ENCODE results near the gene GLI3. TPM values are rescaled to one million over a fixed set of nuclear protein-coding genes. Genes with fewer than 3 reads are reported as not detected.

Gene GLI3
- total RNA-seq, 2 donors from 2014 or later: 2.7 to 10.2 TPM

GRCh38 chr7:42071372-42072261 lies 165.4 kb downstream of the GLI3 start:
- Mint-ChIP-seq H3K4me1 (peaks cover 19% of the 10 kb centered on the region), H3K4me3 (no peak overlapping the region), H3K9me3 (no peaks in the 10 kb centered on the region), H3K27ac (no peak overlapping the region), H3K27me3 (ENCODE audit: insufficient read depth) (peaks cover 24% of the 10 kb centered on the region), H3K36me3 (ENCODE audit: low read depth) (no peaks in the 10 kb centered on the region)
- Histone ChIP-seq H3K4me3 (ENCODE audit: low read length) (no peak overlapping the region), H3K27me3 (ENCODE audit: control insufficient read depth, insufficient read depth, low read length, poor library complexity, severe bottlenecking) (no peaks in the 10 kb centered on the region), H3K27ac (ENCODE audit: low read depth, low read length) (no peak overlapping the region), H3K9me3 (ENCODE audit: control insufficient read depth, low read length) (no peaks in the 10 kb centered on the region), H3K9ac (ENCODE audit: extremely low read depth, low read length, poor library complexity, severe bottlenecking) (no peak overlapping the region), H3K36me3 (ENCODE audit: control insufficient read depth, insufficient read depth, low read length) (no peaks in the 10 kb centered on the region), H3K4me1 (ENCODE audit: control insufficient read depth, insufficient read depth, low read length) (peaks cover 2% of the 10 kb centered on the region)
- no peak for DNase-seq
- TF ChIP-seq CTCF (conservative IDR thresholded peaks at IDR 0.05): peak; percentile 52
- WGBS, 2 experiments (ENCODE audit: insufficient coverage in 1 of 2, insufficient read length in 1 of 2): 67 to 85% methylated on average over 3 to 8 of the region's 8 CpGs

- Mint-ChIP-seq H3K36me3 (ENCODE audit: low read depth) (no peaks in the 10 kb centered on the region), H3K27me3 (ENCODE audit: insufficient read depth) (peaks cover 16% of the 10 kb centered on the region), H3K9me3 (no peaks in the 10 kb centered on the region), H3K4me3 (no peak overlapping the region), H3K4me1 (peaks cover 31% of the 10 kb centered on the region), H3K27ac (no peak overlapping the region)
- no peaks in the 10 kb centered on the region for H3K36me3 ChIP-seq (ENCODE audit: control insufficient read depth, insufficient read depth, low read length)
- 94 to 100% methylated on average over 2 of the region's 2 CpGs for WGBS, 2 experiments (ENCODE audit: insufficient coverage in 1 of 2, insufficient read length in 1 of 2)
- H3K27me3 ChIP-seq (ENCODE audit: control insufficient read depth, insufficient read depth, low read length, poor library complexity, severe bottlenecking): no peaks in the 10 kb centered on the region
- H3K4me1 ChIP-seq (ENCODE audit: control insufficient read depth, insufficient read depth, low read length): peaks cover 2% of the 10 kb centered on the region
- no peaks in the 10 kb centered on the region for H3K9me3 ChIP-seq (ENCODE audit: control insufficient read depth, low read length)
- no peak overlapping the region for H3K9ac ChIP-seq (ENCODE audit: extremely low read depth, low read length, poor library complexity, severe bottlenecking)
- no peak overlapping the region for H3K27ac ChIP-seq (ENCODE audit: low read depth, low read length)
- no peak for DNase-seq
- TF ChIP-seq CTCF (conservative IDR thresholded peaks at IDR 0.05): no peak
- H3K4me3 ChIP-seq (ENCODE audit: low read length): no peak overlapping the region
Observed at GRCh38 chr7:42070068-42070467, 166.9 kb downstream of the GLI3 start.

- Histone ChIP-seq H3K9ac (ENCODE audit: extremely low read depth, low read length, poor library complexity, severe bottlenecking) (no peak overlapping the region), H3K4me1 (ENCODE audit: control insufficient read depth, insufficient read depth, low read length) (peaks cover 2% of the 10 kb centered on the region), H3K27me3 (ENCODE audit: control insufficient read depth, insufficient read depth, low read length, poor library complexity, severe bottlenecking) (no peaks in the 10 kb centered on the region), H3K27ac (ENCODE audit: low read depth, low read length) (peak overlapping the region; percentile 96), H3K9me3 (ENCODE audit: control insufficient read depth, low read length) (no peaks in the 10 kb centered on the region), H3K36me3 (ENCODE audit: control insufficient read depth, insufficient read depth, low read length) (no peaks in the 10 kb centered on the region), H3K4me3 (ENCODE audit: low read length) (no peak overlapping the region)
- DNase-seq: no peak
- no peak overlapping the region for H3K27ac Mint-ChIP-seq
- no peak overlapping the region for H3K4me3 Mint-ChIP-seq
- H3K27me3 Mint-ChIP-seq (ENCODE audit: insufficient read depth): peaks cover 13% of the 10 kb centered on the region
- no peak for TF ChIP-seq CTCF (conservative IDR thresholded peaks at IDR 0.05)
- no peaks in the 10 kb centered on the region for H3K9me3 Mint-ChIP-seq
- peaks cover 33% of the 10 kb centered on the region for H3K4me1 Mint-ChIP-seq
- 51 to 67% methylated on average over 1 of the region's 1 CpG for WGBS, 2 experiments (ENCODE audit: insufficient coverage in 1 of 2, insufficient read length in 1 of 2)
- H3K36me3 Mint-ChIP-seq (ENCODE audit: low read depth): no peaks in the 10 kb centered on the region
Observed at GRCh38 chr7:42069590-42069989, 167.4 kb downstream of the GLI3 start.

Measured in endodermal cell (in vitro differentiated cells).